Neutrophil (primary cell): ENCODE results near the gene FGFR3.

Experiments
- H3K27ac ChIP-seq: fragments of 200-600 bp; sonication (generic); 2 replicates; pipeline ENCODE4 v1.5.1; 2016; ENCODE audit warnings: mild to moderate bottlenecking, moderate library complexity
- H3K27me3 ChIP-seq: fragments of 200-600 bp; sonication (generic); 2 replicates; pipeline ENCODE4 v1.6.0; 2016; ENCODE audit warnings: mild to moderate bottlenecking
- H3K36me3 ChIP-seq: fragments of 200-600 bp; sonication (generic); 2 replicates; pipeline ENCODE4 v1.5.1; 2017
- H3K4me1 ChIP-seq, 2 experiments: fragments of 200-600 bp in 1 of 2; sonication (generic) in 1 of 2; 1 replicate in 1 of 2; 2 replicates in 1 of 2; pipeline versions ENCODE4 v1.5.1 to v1.6.1; 2013 to 2016; ENCODE audit warnings: low read depth in 1 of 2, low read length in 1 of 2, mild to moderate bottlenecking in 1 of 2, moderate library complexity in 1 of 2; ENCODE audit not compliant: control insufficient read depth in 1 of 2, insufficient read depth in 1 of 2
- H3K4me3 ChIP-seq, 2 experiments: fragments of 200-600 bp in 1 of 2; sonication (generic) in 1 of 2; 1 replicate in 1 of 2; 2 replicates in 1 of 2; pipeline ENCODE4 v1.5.1; 2013 to 2016; ENCODE audit warnings: low read depth in 1 of 2, low read length in 1 of 2, mild to moderate bottlenecking in 1 of 2, moderate library complexity in 1 of 2
- H3K9me3 ChIP-seq: fragments of 200-600 bp; sonication (generic); 2 replicates; pipeline ENCODE4 v1.5.1; 2016
- TF ChIP-seq, protein P1 (sequence below): fragments of 200-600 bp; sonication (generic); IDR thresholded peaks from 2 replicates; pipeline ENCODE4 v1.5.1; 2016; ENCODE audit warnings: antibody characterized with exemption

The FGFR3 gene

DNA sequence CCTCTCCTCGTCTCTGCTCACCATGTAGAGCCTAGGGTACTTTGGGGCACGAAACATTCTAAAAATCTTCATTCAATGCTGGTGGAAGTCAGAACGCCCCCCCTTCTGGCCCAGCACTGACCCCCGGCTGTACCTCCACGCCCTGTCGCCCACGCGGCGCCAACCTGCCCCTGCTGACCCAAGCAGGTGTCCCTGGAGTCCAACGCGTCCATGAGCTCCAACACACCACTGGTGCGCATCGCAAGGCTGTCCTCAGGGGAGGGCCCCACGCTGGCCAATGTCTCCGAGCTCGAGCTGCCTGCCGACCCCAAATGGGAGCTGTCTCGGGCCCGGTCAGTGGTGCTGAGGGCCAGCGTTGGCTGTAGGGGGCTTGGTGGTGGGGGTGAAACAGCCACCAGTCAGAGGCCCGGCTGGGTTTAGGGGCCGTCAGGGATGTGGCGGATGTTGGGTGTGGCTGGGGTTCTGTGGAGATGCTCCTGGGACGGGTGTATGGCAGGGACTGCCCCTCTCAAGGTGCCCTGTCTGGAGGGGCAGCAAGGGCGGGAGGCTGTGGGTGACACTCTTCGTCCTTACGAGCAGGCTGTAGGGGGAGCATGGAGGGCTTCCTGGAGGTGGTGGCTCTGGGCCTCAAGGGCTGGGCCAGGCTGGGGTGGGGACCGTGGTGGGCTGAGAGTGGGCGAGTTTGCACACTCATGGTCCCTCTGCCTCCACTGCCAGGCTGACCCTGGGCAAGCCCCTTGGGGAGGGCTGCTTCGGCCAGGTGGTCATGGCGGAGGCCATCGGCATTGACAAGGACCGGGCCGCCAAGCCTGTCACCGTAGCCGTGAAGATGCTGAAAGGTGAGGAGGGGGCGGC, 11.8 kb downstream of the FGFR3 start:
- no peak overlapping the region for H3K4me3 ChIP-seq
- H3K4me1 ChIP-seq = no peaks in the 10 kb centered on the region
- no peaks in the 10 kb centered on the region for H3K27me3 ChIP-seq
- TF ChIP-seq, protein P1, sequence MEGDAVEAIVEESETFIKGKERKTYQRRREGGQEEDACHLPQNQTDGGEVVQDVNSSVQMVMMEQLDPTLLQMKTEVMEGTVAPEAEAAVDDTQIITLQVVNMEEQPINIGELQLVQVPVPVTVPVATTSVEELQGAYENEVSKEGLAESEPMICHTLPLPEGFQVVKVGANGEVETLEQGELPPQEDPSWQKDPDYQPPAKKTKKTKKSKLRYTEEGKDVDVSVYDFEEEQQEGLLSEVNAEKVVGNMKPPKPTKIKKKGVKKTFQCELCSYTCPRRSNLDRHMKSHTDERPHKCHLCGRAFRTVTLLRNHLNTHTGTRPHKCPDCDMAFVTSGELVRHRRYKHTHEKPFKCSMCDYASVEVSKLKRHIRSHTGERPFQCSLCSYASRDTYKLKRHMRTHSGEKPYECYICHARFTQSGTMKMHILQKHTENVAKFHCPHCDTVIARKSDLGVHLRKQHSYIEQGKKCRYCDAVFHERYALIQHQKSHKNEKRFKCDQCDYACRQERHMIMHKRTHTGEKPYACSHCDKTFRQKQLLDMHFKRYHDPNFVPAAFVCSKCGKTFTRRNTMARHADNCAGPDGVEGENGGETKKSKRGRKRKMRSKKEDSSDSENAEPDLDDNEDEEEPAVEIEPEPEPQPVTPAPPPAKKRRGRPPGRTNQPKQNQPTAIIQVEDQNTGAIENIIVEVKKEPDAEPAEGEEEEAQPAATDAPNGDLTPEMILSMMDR = no peak
- no peaks in the 10 kb centered on the region for H3K9me3 ChIP-seq
- no peaks in the 10 kb centered on the region for H3K36me3 ChIP-seq
- no peak overlapping the region for H3K27ac ChIP-seq

DNA sequence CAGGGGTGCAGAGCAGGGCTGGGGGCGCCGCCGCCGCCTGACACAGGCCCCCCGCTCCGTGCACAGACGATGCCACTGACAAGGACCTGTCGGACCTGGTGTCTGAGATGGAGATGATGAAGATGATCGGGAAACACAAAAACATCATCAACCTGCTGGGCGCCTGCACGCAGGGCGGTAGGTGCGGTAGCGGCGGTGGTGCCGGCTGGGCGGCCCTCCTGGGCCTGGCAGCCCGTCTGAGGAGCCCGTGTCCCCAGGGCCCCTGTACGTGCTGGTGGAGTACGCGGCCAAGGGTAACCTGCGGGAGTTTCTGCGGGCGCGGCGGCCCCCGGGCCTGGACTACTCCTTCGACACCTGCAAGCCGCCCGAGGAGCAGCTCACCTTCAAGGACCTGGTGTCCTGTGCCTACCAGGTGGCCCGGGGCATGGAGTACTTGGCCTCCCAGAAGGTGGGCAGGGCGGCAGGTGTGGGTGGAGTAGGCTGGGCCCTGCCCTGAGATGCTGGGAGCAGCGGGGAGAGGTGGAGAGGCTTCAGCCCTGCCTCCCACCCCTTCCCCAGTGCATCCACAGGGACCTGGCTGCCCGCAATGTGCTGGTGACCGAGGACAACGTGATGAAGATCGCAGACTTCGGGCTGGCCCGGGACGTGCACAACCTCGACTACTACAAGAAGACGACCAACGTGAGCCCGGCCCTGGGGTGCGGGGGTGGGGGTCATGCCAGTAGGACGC, 12.6 kb downstream of the FGFR3 start:
- TF ChIP-seq, protein P1 = no peak
- Histone ChIP-seq H3K27ac (no peak overlapping the region), H3K27me3 (no peaks in the 10 kb centered on the region), H3K4me1 (no peaks in the 10 kb centered on the region), H3K9me3 (no peaks in the 10 kb centered on the region), H3K36me3 (no peaks in the 10 kb centered on the region), H3K4me3 (no peak overlapping the region)

DNA sequence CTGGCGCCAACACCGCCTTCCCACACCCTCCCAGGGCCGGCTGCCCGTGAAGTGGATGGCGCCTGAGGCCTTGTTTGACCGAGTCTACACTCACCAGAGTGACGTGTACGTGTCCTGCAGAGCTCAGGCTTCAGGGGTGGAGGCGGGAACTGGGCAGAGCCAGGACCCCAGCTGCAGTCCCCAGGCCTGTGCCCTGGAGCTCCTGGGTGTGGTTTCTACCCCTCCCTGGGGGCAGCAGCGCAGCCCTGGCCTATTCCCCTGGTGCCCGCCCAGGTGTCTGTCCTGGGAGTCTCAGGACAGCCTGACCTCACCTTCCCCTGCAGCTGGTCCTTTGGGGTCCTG, 13.1 kb downstream of the FGFR3 start:
- no peaks in the 10 kb centered on the region for H3K9me3 ChIP-seq
- H3K27me3 ChIP-seq = no peaks in the 10 kb centered on the region
- TF ChIP-seq, protein P1 = no peak
- H3K4me3 ChIP-seq = no peak overlapping the region
- H3K27ac ChIP-seq = no peak overlapping the region
- no peaks in the 10 kb centered on the region for H3K36me3 ChIP-seq
- no peaks in the 10 kb centered on the region for H3K4me1 ChIP-seq

DNA sequence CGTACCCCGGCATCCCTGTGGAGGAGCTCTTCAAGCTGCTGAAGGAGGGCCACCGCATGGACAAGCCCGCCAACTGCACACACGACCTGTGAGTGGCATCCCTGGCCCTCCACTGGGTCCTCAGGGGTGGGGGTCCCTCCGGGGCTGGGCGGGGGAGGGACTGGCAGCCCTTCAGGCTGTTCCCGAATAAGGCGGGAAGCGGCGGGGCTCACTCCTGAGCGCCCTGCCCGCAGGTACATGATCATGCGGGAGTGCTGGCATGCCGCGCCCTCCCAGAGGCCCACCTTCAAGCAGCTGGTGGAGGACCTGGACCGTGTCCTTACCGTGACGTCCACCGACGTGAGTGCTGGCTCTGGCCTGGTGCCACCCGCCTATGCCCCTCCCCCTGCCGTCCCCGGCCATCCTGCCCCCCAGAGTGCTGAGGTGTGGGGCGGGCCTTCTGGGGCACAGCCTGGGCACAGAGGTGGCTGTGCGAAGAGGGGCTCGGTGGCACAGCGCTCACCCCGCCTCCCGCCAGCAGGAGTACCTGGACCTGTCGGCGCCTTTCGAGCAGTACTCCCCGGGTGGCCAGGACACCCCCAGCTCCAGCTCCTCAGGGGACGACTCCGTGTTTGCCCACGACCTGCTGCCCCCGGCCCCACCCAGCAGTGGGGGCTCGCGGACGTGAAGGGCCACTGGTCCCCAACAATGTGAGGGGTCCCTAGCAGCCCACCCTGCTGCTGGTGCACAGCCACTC, 13.7 kb downstream of the FGFR3 start:
- Histone ChIP-seq H3K4me3 (no peak overlapping the region), H3K36me3 (no peaks in the 10 kb centered on the region), H3K4me1 (no peaks in the 10 kb centered on the region), H3K27ac (no peak overlapping the region), H3K27me3 (no peaks in the 10 kb centered on the region), H3K9me3 (no peaks in the 10 kb centered on the region)
- TF ChIP-seq, protein P1 = no peak

DNA sequence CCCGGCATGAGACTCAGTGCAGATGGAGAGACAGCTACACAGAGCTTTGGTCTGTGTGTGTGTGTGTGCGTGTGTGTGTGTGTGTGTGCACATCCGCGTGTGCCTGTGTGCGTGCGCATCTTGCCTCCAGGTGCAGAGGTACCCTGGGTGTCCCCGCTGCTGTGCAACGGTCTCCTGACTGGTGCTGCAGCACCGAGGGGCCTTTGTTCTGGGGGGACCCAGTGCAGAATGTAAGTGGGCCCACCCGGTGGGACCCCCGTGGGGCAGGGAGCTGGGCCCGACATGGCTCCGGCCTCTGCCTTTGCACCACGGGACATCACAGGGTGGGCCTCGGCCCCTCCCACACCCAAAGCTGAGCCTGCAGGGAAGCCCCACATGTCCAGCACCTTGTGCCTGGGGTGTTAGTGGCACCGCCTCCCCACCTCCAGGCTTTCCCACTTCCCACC, 14.3 kb downstream of the FGFR3 start:
- Histone ChIP-seq H3K27me3 (no peaks in the 10 kb centered on the region), H3K4me3 (no peak overlapping the region), H3K4me1 (no peaks in the 10 kb centered on the region), H3K36me3 (no peaks in the 10 kb centered on the region), H3K27ac (no peak overlapping the region), H3K9me3 (no peaks in the 10 kb centered on the region)
- TF ChIP-seq, protein P1 = no peak
